Tibial nerve (tissue), 4 donors: Measurements from ENCODE around the gene NHEJ1. TPM values are rescaled to one million over a fixed set of nuclear protein-coding genes. Genes with fewer than 3 reads are reported as not detected.

Source experiments
- DNase-seq, 2 donors: peaks; one replicate each; pipeline ENCODE4 v3.0.0-alpha.2; 2019; ENCODE audit warnings: low spot score in 2 of 2
- H3K27ac ChIP-seq, 4 donors: fragments of 200-600 bp; sonication (generic) in 3 of 4; one replicate each; pipeline ENCODE4 v1.5.1; 2017 to 2019; ENCODE audit warnings: mild to moderate bottlenecking in 1 of 4
- H3K27me3 ChIP-seq, 2 donors: fragments of 200-600 bp; sonication (generic) in 1 of 2; one replicate each; pipeline versions ENCODE4 v1.5.1 to v1.6.0; 2017 to 2019
- H3K36me3 ChIP-seq, 3 donors: fragments of 200-600 bp; sonication (generic); one replicate each; pipeline ENCODE4 v1.5.1; 2018 to 2019
- H3K4me1 ChIP-seq, 4 donors: fragments of 200-600 bp; sonication (generic) in 3 of 4; one replicate each; pipeline ENCODE4 v1.5.1; 2017 to 2019
- H3K4me3 ChIP-seq, 4 donors: fragments of 200-600 bp; sonication (generic) in 3 of 4; one replicate each; pipeline ENCODE4 v1.5.1; 2017 to 2019; ENCODE audit warnings: mild to moderate bottlenecking in 1 of 4, moderate library complexity in 1 of 4
- H3K9me3 ChIP-seq, 4 donors: fragments of 200-600 bp; sonication (generic) in 3 of 4; one replicate each; pipeline ENCODE4 v1.5.1; 2017 to 2019
- CTCF ChIP-seq, 5 experiments: fragments of 200-600 bp in 3 of 5; fragments of 450-650 bp in 2 of 5; sonication (generic) in 3 of 5; IDR thresholded peaks; one replicate each; pipeline ENCODE4 v1.5.1; 2016 to 2019; ENCODE audit warnings: antibody characterized with exemption in 5 of 5, mild to moderate bottlenecking in 3 of 5, moderate library complexity in 2 of 5
- EP300 ChIP-seq, 2 donors: sonication (generic); formaldehyde crosslinking; IDR thresholded peaks; one replicate each; pipeline ENCODE4 v1.6.1; 2017; ENCODE audit warnings: antibody characterized with exemption in 2 of 2, mild to moderate bottlenecking in 1 of 2
- POLR2A ChIP-seq, 2 donors: fragments of 450-650 bp; IDR thresholded peaks; one replicate each; pipeline ENCODE4 v1.6.1; 2017; ENCODE audit warnings: antibody characterized with exemption in 2 of 2, mild to moderate bottlenecking in 2 of 2, moderate library complexity in 2 of 2
- WGBS, 2 donors: methylation state at CpG; one replicate each; pipeline ENCODE4 v1.1.5; 2018; 5-methylcytosine and 5-hydroxymethylcytosine counted together
- total RNA-seq, 4 donors: library from RNA; depleted of rRNA; stranded (reverse); fragments of >200 nt; gene quantifications; one replicate each; pipeline ENCODE4 v1.1.0, GENCODE V29; 2016

The NHEJ1 gene
- total RNA-seq, 4 donors from 2014 or later = 12.9 to 27.4 (median 17.6) TPM

GRCh38 chr2:219177552-219178376, 17.1 kb upstream of the NHEJ1 start, which contains the start of gene RETREG2:
RETREG2 (plus strand) TSS chr2:219178275; CDS start chr2:219178353, 78 bp downstream.
- 1% methylated on average over 38 to 46 of the region's 67 CpGs for WGBS, 2 donors
- Histone ChIP-seq H3K4me3 (peak within 1 kb of the TSS; percentile 83 to 94 (median 92)), H3K9me3 (no peaks in the 10 kb centered on the region), H3K4me1 (peaks cover 3 to 41% (median 25%) of the 10 kb centered on the region in 4 donors), H3K36me3 (peaks cover 0 to 57% (median 21%) of the 10 kb centered on the region in 3 donors), H3K27me3 (no peaks in the 10 kb centered on the region), H3K27ac (peak within 1 kb of the TSS; percentile 92 to 99 (median 98))
- DNase-seq = peak; percentile 68 to 87
- TF ChIP-seq EP300 (IDR thresholded peaks at IDR 0.05) (peak; percentile 58 to 100), POLR2A (IDR thresholded peaks at IDR 0.05) (peak; percentile 98 to 99), CTCF (IDR thresholded peaks at IDR 0.05) (peak; percentile 28 to 71 (median 66))

DNA sequence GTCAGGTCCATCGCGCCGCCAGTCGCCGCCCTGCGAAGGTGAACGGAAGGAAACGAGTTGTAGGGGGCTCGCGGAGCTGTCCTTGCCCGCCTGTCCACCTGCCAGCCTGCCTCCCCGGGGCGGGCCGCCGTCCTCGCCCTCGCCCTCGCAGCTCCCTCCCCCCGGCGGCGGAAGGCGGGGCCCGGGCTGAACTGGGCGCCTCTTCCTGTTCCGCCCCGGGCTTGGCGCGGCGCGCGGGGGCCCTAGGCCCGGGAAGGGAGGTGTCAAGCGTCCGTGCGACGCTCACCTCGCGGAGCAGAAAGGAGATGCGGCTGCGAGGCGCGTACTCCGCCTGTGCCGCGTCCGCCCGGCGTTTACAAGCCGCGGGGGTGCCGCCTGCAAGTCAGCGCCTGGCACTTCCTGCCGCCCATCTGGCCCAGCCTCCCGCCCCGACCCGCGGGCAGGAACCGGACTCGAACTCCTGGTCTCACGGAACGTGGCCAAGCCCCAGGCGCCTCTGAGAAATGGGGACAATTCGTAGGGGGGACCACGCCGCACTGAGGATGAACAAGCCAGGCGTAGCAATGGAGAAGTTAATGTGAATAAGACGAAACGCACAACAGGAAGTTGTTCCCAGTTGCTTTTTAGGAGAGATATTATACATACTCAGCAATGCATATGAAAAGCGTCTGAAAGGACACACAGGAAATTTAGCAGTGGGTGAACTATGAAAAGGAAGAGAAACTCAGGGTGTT, 16.4 kb upstream of the NHEJ1 start, which contains the start of gene CNPPD1:
Gene CNPPD1, minus strand, starts transcription at position 108 of the 734 bp plus-strand sequence. Its CDS starts 97 bp downstream, at position 11.
- WGBS, 2 donors = 0 to 1% methylated on average over 23 to 39 of the region's 69 CpGs
- Histone ChIP-seq H3K9me3 (no peaks in the 10 kb centered on the region), H3K27ac (peak within 1 kb of the TSS; percentile 92 to 99 (median 98)), H3K36me3 (peaks cover 0 to 57% (median 23%) of the 10 kb centered on the region in 3 donors), H3K4me3 (peak within 1 kb of the TSS; percentile 83 to 94 (median 92)), H3K4me1 (peaks cover 3 to 38% (median 25%) of the 10 kb centered on the region in 4 donors), H3K27me3 (no peaks in the 10 kb centered on the region)
- TF ChIP-seq CTCF (IDR thresholded peaks at IDR 0.05) (peak in 1 of 5 experiments; percentile 56), EP300 (IDR thresholded peaks at IDR 0.05) (peak; percentile 78 to 100), POLR2A (IDR thresholded peaks at IDR 0.05) (peak; percentile 98 to 99)
- DNase-seq = peak; percentile 81 to 83

DNA sequence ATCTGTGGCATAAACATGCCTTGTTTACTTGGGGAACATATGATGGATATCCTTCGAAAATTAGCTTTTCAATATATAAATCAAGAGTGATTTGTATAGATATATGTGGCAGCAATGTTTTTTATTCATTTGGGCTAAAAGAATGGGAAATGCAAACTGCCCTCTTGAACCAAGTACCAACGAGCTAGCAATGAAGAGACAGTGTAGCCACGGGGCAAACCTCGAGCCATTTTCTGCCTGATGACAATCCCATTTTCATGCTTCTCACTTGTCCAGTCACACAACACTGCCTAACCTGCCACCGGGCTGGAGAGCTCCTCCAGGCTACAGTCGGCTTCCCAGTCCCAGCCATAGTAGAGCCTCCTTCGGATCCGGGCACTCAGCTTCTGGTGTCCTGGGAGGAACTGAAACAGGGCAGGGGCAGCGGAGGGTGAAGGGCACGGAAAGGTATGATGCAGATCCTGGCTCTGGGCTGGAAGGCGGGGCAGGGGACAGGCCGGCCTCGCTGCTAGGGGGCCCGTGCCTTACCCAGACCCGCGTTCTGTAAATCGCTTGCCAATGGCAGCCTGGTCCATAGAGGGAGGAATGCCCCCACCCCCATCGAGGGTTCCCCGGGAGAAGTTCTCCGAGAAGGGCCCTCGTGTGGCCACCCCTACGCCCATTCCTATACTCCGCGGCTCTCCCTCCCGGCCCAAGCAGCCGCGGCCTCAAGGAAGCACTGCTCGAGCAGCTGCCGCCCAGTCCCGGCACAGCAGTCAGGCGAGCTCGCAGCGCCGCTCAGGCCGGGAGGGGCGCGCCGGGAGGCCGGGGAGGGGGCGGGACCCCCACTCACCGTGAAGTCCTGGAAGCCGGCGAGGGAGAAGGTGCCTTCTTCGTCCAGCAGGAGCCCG, 15.6 kb upstream of the NHEJ1 start:
- Histone ChIP-seq H3K27me3 (no peaks in the 10 kb centered on the region), H3K4me1 (peaks cover 3 to 45% (median 29%) of the 10 kb centered on the region in 4 donors), H3K36me3 (peaks cover 0 to 52% (median 23%) of the 10 kb centered on the region in 3 donors), H3K27ac (peak overlapping the region; percentile 92 to 99 (median 98)), H3K9me3 (no peaks in the 10 kb centered on the region), H3K4me3 (peak overlapping the region; percentile 83 to 94 (median 92))
- 2 to 5% methylated on average over 18 to 41 of the region's 45 CpGs for WGBS, 2 donors
- DNase-seq = peak; percentile 21 to 34
- TF ChIP-seq POLR2A (IDR thresholded peaks at IDR 0.05) (no peak), CTCF (IDR thresholded peaks at IDR 0.05) (peak in 2 of 5 experiments; percentile 12 to 16), EP300 (IDR thresholded peaks at IDR 0.05) (no peak)

DNA sequence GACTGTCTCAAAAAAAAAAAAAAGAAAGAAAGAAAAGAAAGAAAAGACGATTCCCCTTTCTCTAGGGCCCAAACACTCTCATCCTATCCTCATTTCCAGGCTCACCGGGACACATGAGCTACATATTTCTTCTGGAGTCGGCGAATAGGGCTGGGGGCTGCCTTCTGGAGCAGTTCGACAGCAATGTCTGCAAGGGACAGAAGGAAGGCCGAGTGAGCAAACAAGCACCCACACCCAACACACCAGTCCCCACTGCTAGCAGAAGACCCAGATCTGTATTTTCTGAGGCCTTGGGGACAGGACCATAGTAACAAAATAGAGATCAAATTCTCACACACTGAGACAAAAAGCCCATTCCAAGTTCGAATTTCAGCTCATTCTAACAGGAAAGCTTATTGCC, 14.9 kb upstream of the NHEJ1 start:
- Histone ChIP-seq H3K9me3 (no peaks in the 10 kb centered on the region), H3K27me3 (no peaks in the 10 kb centered on the region), H3K4me1 (peaks cover 3 to 52% (median 34%) of the 10 kb centered on the region in 4 donors), H3K27ac (peak overlapping the region in 3 of 4 donors; percentile 98 to 99 (median 98)), H3K36me3 (peaks cover 0 to 45% (median 19%) of the 10 kb centered on the region in 3 donors), H3K4me3 (peak overlapping the region; percentile 83 to 94 (median 92))
- DNase-seq = no peak
- WGBS, 2 donors = 78% methylated on average over 7 of the region's 7 CpGs
- no peak for TF ChIP-seq CTCF (IDR thresholded peaks at IDR 0.05)
- no peak for TF ChIP-seq EP300 (IDR thresholded peaks at IDR 0.05)
- no peak for TF ChIP-seq POLR2A (IDR thresholded peaks at IDR 0.05)
